Spleen (tissue), 11 donors: Measurements from ENCODE around the gene SNRNP70. TPM values are rescaled to one million over a fixed set of nuclear protein-coding genes. Genes with fewer than 3 reads are reported as not detected.

Experiments used
- DNase-seq: peaks from one replicate; pipeline ENCODE4 v3.0.0-alpha.2; 2020
- H3K27ac ChIP-seq, 8 donors: fragments of 200-600 bp; sonication (generic) in 7 of 8; 1 replicate in 4 of 8; 2 replicates in 4 of 8; pipeline versions ENCODE4 v1.5.0 to v1.8.0; 2016 to 2021; ENCODE audit warnings: inconsistent platforms in 4 of 8, mild to moderate bottlenecking in 4 of 8, moderate library complexity in 1 of 8
- H3K27me3 ChIP-seq, 7 donors: fragments of 200-600 bp; sonication (generic) in 6 of 7; replicated peaks in 1 of 7; 1 replicate in 4 of 7; 2 replicates in 3 of 7; pipeline versions ENCODE4 v1.5.0 to v1.8.0; 2016 to 2021; ENCODE audit warnings: inconsistent platforms in 3 of 7, mild to moderate bottlenecking in 1 of 7
- H3K36me3 ChIP-seq, 6 donors: fragments of 200-600 bp; sonication (generic) in 5 of 6; 1 replicate in 4 of 6; 2 replicates in 2 of 6; pipeline versions ENCODE4 v1.5.0 to v1.8.0; 2016 to 2021; ENCODE audit warnings: inconsistent platforms in 2 of 6
- H3K4me1 ChIP-seq, 6 donors: fragments of 200-600 bp; sonication (generic) in 5 of 6; 1 replicate in 3 of 6; 2 replicates in 3 of 6; pipeline versions ENCODE4 v1.5.0 to v1.8.0; 2016 to 2021; ENCODE audit warnings: inconsistent platforms in 3 of 6
- H3K4me3 ChIP-seq, 8 donors: fragments of 200-600 bp; sonication (generic) in 7 of 8; 1 replicate in 4 of 8; 2 replicates in 4 of 8; pipeline versions ENCODE4 v1.5.0 to v1.8.0; 2016 to 2021; ENCODE audit warnings: inconsistent platforms in 4 of 8, mild to moderate bottlenecking in 4 of 8, moderate library complexity in 2 of 8
- H3K9me3 ChIP-seq, 8 donors: fragments of 200-600 bp; sonication (generic) in 7 of 8; 1 replicate in 4 of 8; 2 replicates in 4 of 8; pipeline versions ENCODE4 v1.5.0 to v1.8.0; 2016 to 2021; ENCODE audit warnings: inconsistent platforms in 4 of 8
- CTCF ChIP-seq, 11 experiments: fragments of 200-600 bp in 7 of 11; fragments of 450-650 bp in 4 of 11; sonication (generic) in 4 of 11; IDR thresholded peaks in 8 of 11; conservative IDR thresholded peaks in 3 of 11; 1 replicate in 7 of 11; 2 replicates in 4 of 11; pipeline versions ENCODE4 v1.4.0 to v1.8.0; 2016 to 2021; ENCODE audit warnings: antibody characterized with exemption in 11 of 11, inconsistent platforms in 4 of 11, mild to moderate bottlenecking in 1 of 11
- POLR2A ChIP-seq, 3 donors: fragments of 450-650 bp; IDR thresholded peaks; one replicate each; pipeline ENCODE4 v1.5.1; 2017; ENCODE audit warnings: antibody characterized with exemption in 3 of 3, mild to moderate bottlenecking in 1 of 3
- POLR2AphosphoS5 ChIP-seq, 3 donors: sonication (generic); formaldehyde crosslinking; IDR thresholded peaks; one replicate each; pipeline ENCODE4 v1.5.1; 2017; ENCODE audit warnings: antibody characterized with exemption in 3 of 3
- WGBS, 5 donors: extraction: QIAGEN DNeasy Blood & Tissue Kit in 3 of 5; methylation state at CpG; one replicate each; pipeline versions ENCODE4 v1.1.5 to v1.1.7; 2013 to 2018; 5-methylcytosine and 5-hydroxymethylcytosine counted together
- intact Hi-C: fragments of 100-400 bp; cut with DNase I; formaldehyde crosslinking; loops from one replicate; pipeline ENCODE4 v1.15.0; 2023; ENCODE audit warnings: low total_unique reads
- polyA plus RNA-seq, 3 donors: library from polyadenylated mRNA; stranded (reverse); fragments of 200-250 nt; gene quantifications; one replicate each; pipeline ENCODE4 v1.2.1, GENCODE V29; 2013
- total RNA-seq, 7 donors: library from RNA; depleted of rRNA in 3 of 7; stranded (reverse); fragments of >200 nt in 3 of 7; fragmentation: NEBNext Ultra II Directional in 4 of 7; extraction: Animal tissue kit (Norgen Biotek cat#: 25700) in 4 of 7; gene quantifications; one replicate each; pipeline versions ENCODE4 v1.1.0 to v1.2.1, GENCODE V29; 2016 to 2021
- donor health status: healthy with polysubstance abuse.
- donor health status: DM: no; HTN: no; CAD: no; lungs with moderate emphysema.
- donor health status: DM: no; HTN: no; CAD: no.
- donor health status: Bipolar disorder and iron deficiency.
- donor health status: healthy.
- donor health status: DM: no; HTN: no; CAD: no.
- donor health status: DM: yes; HTN: yes; CAD: no.

The SNRNP70 gene
- total and polyA plus RNA-seq, 10 donors, result 198 to 559 (median 272) TPM

- TF ChIP-seq POLR2AphosphoS5 (IDR thresholded peaks at IDR 0.05), result peak in 2 of 3 donors; percentile 33 to 36
- TF ChIP-seq POLR2A (IDR thresholded peaks at IDR 0.05), result no peak
- TF ChIP-seq CTCF (IDR thresholded peaks at IDR 0.05 in 8 of 11, conservative IDR thresholded peaks at IDR 0.05 in 3 of 11), result peak; percentile 93 to 99 (median 98)
- intact Hi-C loops, result loop anchor here (2.0 to 10.0 kb wide), 2 partner anchors 47 to 101 kb away; no protein-coding TSS in a partner anchor
- peaks cover 0 to 40% (median 16%) of the 10 kb centered on the region in 6 donors for H3K4me1 ChIP-seq
- H3K36me3 ChIP-seq, result peaks cover 8 to 100% (median 95%) of the 10 kb centered on the region in 6 donors
- DNase-seq, result peak; percentile 90
- H3K27ac ChIP-seq, result no peak overlapping the region
- 57 to 63% (median 61%) methylated on average over 8 of the region's 8 CpGs for WGBS, 5 donors
- H3K27me3 ChIP-seq, result no peaks in the 10 kb centered on the region
- H3K4me3 ChIP-seq, result no peak overlapping the region
- no peaks in the 10 kb centered on the region for H3K9me3 ChIP-seq
Measured at GRCh38 chr19:49097453-49098288, 12.4 kb downstream of the SNRNP70 start.

GRCh38 chr19:49098795-49099194 is 13.5 kb downstream of the SNRNP70 start:
- Histone ChIP-seq H3K27ac (no peak overlapping the region), H3K4me3 (no peak overlapping the region), H3K27me3 (no peaks in the 10 kb centered on the region), H3K36me3 (peaks cover 5 to 100% (median 95%) of the 10 kb centered on the region in 6 donors), H3K9me3 (no peaks in the 10 kb centered on the region), H3K4me1 (peaks cover 0 to 49% (median 15%) of the 10 kb centered on the region in 6 donors)
- WGBS, 5 donors, result 87 to 98% (median 90%) methylated on average over 4 of the region's 4 CpGs
- intact Hi-C loops, result loop anchor here (10.0 kb wide), 1 partner anchor 46 kb away; no protein-coding TSS in a partner anchor
- TF ChIP-seq CTCF (IDR thresholded peaks at IDR 0.05 in 8 of 11, conservative IDR thresholded peaks at IDR 0.05 in 3 of 11) (no peak), POLR2A (IDR thresholded peaks at IDR 0.05) (no peak), POLR2AphosphoS5 (IDR thresholded peaks at IDR 0.05) (no peak)
- no peak for DNase-seq

- Histone ChIP-seq H3K27me3 (no peaks in the 10 kb centered on the region), H3K36me3 (peaks cover 5 to 100% (median 96%) of the 10 kb centered on the region in 6 donors), H3K4me3 (no peak overlapping the region), H3K9me3 (no peaks in the 10 kb centered on the region), H3K27ac (no peak overlapping the region), H3K4me1 (peaks cover 0 to 35% (median 7%) of the 10 kb centered on the region in 6 donors)
- TF ChIP-seq CTCF (IDR thresholded peaks at IDR 0.05 in 8 of 11, conservative IDR thresholded peaks at IDR 0.05 in 3 of 11) (no peak), POLR2AphosphoS5 (IDR thresholded peaks at IDR 0.05) (peak in 2 of 3 donors; percentile 14 to 50), POLR2A (IDR thresholded peaks at IDR 0.05) (no peak)
- WGBS, 5 donors, result 81 to 92% (median 90%) methylated on average over 12 of the region's 12 CpGs
- intact Hi-C loops, result no loop called here
- DNase-seq, result no peak
Measured at GRCh38 chr19:49101160-49101559, 15.9 kb downstream of the SNRNP70 start.

- Histone ChIP-seq H3K4me1 (peaks cover 0 to 30% (median 5%) of the 10 kb centered on the region in 6 donors), H3K4me3 (no peak overlapping the region), H3K27ac (no peak overlapping the region), H3K36me3 (peaks cover 5 to 100% (median 95%) of the 10 kb centered on the region in 6 donors), H3K27me3 (no peaks in the 10 kb centered on the region), H3K9me3 (no peaks in the 10 kb centered on the region)
- no peak for DNase-seq
- WGBS, 5 donors, result 86 to 97% (median 93%) methylated on average over 9 to 12 of the region's 12 CpGs
- TF ChIP-seq POLR2A (IDR thresholded peaks at IDR 0.05), result no peak
- TF ChIP-seq CTCF (IDR thresholded peaks at IDR 0.05 in 8 of 11, conservative IDR thresholded peaks at IDR 0.05 in 3 of 11), result no peak
- TF ChIP-seq POLR2AphosphoS5 (IDR thresholded peaks at IDR 0.05), result peak in 1 of 3 donors; percentile 42
- intact Hi-C loops, result no loop called here
Measured at GRCh38 chr19:49102303-49102702, 17.1 kb downstream of the SNRNP70 start.
